Epithelial cell of umbilical artery (primary cell): ENCODE results near the gene STK31. TPM values are rescaled to one million over a fixed set of nuclear protein-coding genes. Genes with fewer than 3 reads are reported as not detected.

ENCODE experiments used
- total RNA-seq: library from RNA; depleted of rRNA; stranded (reverse); fragments of >200 nt; gene quantifications from 2 replicates; pipeline ENCODE4 v1.2.3, GENCODE V29; 2014

The STK31 gene, protein sequence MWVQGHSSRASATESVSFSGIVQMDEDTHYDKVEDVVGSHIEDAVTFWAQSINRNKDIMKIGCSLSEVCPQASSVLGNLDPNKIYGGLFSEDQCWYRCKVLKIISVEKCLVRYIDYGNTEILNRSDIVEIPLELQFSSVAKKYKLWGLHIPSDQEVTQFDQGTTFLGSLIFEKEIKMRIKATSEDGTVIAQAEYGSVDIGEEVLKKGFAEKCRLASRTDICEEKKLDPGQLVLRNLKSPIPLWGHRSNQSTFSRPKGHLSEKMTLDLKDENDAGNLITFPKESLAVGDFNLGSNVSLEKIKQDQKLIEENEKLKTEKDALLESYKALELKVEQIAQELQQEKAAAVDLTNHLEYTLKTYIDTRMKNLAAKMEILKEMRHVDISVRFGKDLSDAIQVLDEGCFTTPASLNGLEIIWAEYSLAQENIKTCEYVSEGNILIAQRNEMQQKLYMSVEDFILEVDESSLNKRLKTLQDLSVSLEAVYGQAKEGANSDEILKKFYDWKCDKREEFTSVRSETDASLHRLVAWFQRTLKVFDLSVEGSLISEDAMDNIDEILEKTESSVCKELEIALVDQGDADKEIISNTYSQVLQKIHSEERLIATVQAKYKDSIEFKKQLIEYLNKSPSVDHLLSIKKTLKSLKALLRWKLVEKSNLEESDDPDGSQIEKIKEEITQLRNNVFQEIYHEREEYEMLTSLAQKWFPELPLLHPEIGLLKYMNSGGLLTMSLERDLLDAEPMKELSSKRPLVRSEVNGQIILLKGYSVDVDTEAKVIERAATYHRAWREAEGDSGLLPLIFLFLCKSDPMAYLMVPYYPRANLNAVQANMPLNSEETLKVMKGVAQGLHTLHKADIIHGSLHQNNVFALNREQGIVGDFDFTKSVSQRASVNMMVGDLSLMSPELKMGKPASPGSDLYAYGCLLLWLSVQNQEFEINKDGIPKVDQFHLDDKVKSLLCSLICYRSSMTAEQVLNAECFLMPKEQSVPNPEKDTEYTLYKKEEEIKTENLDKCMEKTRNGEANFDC
- total RNA-seq = under 0.01 TPM in 1 of 2 replicates, not detected in the other

DNA sequence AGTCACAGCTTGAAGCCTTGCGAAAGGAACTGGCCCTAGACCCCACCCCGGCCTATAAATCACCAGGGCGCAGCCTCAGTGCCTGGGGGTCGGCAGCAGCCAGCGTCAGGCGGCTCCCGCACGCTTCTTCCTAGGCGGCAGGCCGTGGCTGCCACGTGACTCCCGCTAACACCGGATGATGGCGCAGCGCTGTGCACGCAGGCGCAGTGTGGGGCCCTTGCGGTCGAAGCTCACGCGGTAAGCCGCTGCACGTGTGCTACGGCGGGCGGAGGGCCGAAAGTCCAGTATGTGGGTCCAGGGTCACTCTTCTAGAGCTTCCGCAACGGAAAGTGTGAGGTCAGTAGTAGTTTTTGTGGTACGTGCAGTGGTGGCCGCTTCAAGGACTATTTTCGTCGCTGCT lies at the start of gene STK31:
TSS of gene STK31 (plus strand) at position 220 of the 400 bp plus-strand sequence. CDS start at position 287, 67 bp downstream.

DNA sequence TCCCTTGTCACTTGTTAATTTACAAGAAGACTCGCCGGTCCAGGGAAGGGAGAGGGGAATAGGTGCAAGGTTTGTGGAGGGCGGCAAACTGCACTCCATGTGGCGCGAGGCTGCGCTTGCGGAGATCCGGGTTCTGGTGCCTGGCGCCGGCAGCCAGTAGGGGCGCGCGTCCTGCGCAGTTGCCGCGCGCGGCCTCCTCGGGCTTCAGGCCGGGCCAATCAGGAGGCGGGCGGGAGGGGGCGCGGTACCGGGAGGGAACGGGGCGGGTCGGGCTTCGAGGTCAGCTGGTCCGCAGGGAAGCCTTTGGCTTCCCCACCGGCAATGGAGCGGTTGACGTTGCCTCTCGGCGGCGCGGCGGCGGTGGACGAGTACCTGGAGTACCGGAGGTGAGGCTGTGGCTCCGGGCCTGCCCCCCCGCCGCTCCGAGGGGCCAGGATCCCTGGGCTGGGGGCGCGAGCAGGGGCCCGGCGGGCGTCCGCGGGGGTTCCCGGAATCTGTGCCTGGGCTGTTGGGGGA lies 30.1 kb upstream of the STK31 start, which contains the start of gene FAM221A:
TSS of gene FAM221A (plus strand) at position 302 of the 516 bp plus-strand sequence. CDS start at position 322, 20 bp downstream.

Other genes with a start within 250 kb of the STK31 start
- 129 and 161 TPM in 2 replicates for gene IGF2BP3, start 239.7 kb upstream of the STK31 start, total RNA-seq
- gene TRA2A, start 178.2 kb upstream of the STK31 start, total RNA-seq = 29.9 and 51.2 TPM in 2 replicates
- 12.7 and 14.4 TPM in 2 replicates for gene CCDC126, start 112.8 kb upstream of the STK31 start, total RNA-seq
- 3.9 and 15.5 TPM in 2 replicates for gene FAM221A, start 30.0 kb upstream of the STK31 start, total RNA-seq